Measurements from ENCODE around the gene REG1A.

The REG1A gene

DNA sequence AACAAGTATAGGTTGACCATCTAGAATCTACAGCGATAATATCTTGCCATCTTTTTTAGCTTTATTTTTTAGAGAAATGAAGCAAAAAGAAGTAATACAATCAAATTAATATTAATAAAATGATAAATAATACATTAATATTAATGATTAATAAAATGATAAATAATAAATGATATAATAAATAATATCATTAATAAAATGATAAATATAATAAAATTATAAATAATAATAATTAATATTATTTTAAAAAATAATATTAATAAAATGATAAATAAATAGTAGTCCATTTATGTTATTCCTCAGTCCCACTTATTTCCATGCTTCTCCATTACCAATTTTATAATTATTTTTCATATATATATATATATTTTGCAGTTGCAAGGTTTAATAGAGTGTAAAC is 42.5 kb downstream of the REG1A start:
- no peak overlapping the region for H3K4me3 ChIP-seq (ENCODE audit: control insufficient read depth, low read depth, low read length)
- TF ChIP-seq, protein P1, sequence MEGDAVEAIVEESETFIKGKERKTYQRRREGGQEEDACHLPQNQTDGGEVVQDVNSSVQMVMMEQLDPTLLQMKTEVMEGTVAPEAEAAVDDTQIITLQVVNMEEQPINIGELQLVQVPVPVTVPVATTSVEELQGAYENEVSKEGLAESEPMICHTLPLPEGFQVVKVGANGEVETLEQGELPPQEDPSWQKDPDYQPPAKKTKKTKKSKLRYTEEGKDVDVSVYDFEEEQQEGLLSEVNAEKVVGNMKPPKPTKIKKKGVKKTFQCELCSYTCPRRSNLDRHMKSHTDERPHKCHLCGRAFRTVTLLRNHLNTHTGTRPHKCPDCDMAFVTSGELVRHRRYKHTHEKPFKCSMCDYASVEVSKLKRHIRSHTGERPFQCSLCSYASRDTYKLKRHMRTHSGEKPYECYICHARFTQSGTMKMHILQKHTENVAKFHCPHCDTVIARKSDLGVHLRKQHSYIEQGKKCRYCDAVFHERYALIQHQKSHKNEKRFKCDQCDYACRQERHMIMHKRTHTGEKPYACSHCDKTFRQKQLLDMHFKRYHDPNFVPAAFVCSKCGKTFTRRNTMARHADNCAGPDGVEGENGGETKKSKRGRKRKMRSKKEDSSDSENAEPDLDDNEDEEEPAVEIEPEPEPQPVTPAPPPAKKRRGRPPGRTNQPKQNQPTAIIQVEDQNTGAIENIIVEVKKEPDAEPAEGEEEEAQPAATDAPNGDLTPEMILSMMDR (conservative IDR thresholded peaks at IDR 0.05; ENCODE audit: control insufficient read depth, insufficient read depth, low read depth, low read length), result no peak
- no peak for DNase-seq (ENCODE audit: low read depth)

DNA sequence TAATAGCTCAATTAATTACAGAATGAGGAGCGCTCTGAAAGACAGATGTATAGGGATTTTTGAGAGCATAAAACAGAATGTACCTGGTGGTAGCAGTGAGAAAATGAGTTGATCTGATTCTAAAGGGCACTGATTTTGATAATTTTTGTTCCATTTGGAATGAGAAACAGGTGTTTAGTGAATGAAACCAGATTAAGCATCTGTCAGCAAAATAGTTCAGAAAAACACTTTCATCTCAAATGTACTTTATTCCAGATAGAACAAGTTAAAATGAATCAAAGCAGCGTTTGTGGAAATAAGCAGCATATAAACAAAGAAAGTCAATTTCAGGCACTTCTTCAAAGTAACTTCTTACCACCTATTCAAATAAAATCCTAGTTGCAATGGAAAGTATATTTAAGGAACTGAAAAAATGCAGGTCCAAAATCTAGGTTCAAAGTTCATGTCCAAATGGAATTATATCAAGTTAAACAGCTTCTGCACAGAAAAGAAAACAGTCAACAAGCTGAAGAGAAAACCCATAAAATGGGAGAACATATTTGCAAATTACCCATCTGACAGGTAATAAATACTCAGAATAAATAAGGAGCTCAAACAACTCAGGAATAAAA is 51.2 kb downstream of the REG1A start:
- no peak overlapping the region for H3K4me3 ChIP-seq (ENCODE audit: control insufficient read depth, low read depth, low read length)
- DNase-seq (ENCODE audit: low read depth), result no peak
- TF ChIP-seq, protein P1 (conservative IDR thresholded peaks at IDR 0.05; ENCODE audit: control insufficient read depth, insufficient read depth, low read depth, low read length), result no peak
